Measurements from ENCODE around the gene SMIM33.
A peak's percentile ranks its signal among the peaks of the same experiment; 100 is the strongest.
"Not testable (repeated sequence)": the region's sequence is repeated elsewhere in the genome, so short reads cannot be mapped to it uniquely, and the experiment has no call there.

SMIM33 gene

DNA sequence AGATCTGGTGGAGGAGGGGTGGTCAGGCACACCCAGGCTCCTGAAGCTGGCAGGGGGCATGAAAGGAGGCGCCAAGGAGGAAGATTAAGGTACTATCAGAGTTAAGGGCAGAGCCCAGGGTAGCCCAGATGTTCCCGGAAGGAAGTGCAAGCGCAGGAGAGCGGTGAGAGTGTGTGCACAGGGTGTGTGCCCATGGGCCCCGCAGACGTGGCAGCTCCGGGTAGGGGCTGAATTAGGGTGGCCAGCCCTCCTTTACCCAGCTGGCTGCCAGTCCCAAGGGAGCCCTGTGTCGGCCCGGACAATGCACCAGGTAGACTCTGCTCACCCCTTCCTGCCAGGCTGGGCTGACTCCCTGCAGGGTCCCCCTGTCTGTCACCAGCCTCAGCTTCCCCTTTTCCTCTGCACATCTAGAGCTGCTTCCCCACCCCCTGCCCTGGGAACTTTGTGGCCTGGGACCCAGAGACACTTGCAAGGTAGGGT, at the start of gene SMIM33:
SMIM33 (plus strand) TSS at position 184 of the 480 bp plus-strand sequence; CDS start at position 302, 118 bp downstream.
- no peak for DNase-seq (ENCODE audit: low read depth in 1 of 2, low spot score in 1 of 2)

DNA sequence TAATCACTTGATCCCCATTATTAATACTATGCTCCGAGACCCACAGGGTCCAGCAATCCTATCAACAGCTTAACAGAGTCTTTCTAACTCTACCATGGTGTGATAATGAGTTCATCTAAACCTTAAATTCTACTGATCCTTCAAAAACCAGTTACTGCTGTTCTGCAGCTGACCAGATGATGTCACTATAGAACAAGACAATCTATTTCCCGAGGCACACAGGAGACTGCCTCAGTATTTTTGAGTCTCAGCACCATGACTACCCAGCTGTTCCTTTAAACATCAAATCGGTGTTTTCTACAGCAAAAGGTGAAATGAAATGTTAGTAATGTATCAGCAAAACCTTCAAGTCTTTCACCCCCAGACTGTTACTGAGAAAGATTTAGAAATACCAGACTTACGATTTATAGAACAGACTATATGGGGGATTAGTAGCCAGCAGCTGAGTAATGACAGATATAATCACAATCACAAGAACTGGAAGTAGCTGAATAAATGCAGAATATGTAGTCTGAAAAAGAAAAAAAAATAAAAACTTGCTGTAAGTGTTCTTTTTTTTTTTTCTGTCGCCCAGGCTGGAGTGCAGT, 48.4 kb upstream of the SMIM33 start:
- DNase-seq (ENCODE audit: low read depth in 1 of 2, low spot score in 1 of 2): no peak

DNA sequence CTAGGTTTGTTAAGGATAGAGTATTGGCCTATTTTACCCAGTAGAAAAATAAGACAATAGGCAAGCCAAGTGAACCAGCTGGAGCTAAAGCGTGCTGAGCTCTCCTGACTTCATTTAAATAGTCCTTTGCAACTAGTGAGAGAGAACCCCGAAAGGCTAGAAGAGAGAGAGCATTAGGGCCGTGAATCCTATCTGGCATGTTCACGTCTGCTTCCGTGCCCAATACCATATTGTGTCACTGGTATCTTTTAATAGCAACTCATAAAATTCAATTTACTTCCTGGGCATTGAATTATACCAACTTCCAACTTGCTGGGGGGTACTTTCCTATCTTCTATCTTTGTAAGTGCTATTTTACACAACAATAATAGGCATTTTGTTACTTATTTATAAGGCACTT, 45.3 kb upstream of the SMIM33 start:
- DNase-seq (ENCODE audit: low read depth in 1 of 2, low spot score in 1 of 2): no peak

DNA sequence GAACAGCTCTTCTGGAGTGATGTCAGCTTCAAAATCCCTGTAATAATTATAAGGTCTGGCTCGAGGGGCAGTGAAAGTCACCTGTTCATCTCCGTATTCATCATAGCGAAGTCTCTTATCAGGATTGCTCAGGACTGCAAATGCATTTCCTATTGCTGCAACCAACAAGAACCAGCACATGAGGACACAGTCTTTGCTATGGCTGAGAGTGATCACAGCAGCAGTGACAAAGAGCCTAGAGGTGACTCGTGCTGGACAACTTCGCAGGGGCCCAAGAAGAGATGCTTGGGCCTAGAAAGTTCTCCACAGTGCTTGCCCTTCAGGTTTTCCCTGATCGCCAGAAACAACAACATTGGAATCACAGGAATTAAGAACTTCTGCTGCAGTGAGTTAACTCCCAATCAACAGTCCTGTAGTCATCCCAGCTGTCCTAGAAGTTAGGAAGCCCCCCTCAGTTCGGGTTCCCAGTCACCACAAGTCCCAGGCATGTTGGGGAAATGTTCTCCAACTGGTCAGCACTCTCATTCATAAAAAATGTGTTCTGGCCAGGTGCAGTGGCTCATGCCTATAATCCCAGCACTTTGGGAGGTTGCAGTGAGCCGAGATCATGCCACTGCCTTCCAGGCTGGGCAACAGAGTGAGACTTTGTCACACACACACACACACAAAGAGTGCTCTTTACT, 44.5 kb upstream of the SMIM33 start:
- DNase-seq (ENCODE audit: low read depth in 1 of 2, low spot score in 1 of 2): no peak

DNA sequence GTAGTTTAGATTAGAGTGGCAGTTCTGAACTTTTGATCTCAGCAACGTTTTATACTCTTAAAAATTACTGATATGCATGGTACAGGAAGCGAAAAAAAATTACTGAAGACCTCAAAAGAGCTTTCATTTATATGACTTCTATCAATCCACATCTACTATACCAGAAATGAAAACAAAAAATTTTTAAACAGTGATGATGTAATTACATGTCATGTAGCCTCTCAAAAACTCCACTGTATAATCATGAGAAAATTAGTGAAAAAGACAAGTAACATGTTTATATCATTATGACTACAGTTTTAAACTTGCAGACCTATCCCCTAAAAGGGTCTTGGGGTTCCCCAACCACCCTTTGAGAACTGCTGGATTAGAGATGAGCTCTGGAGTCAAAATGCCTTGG, 40.8 kb upstream of the SMIM33 start:
- no peak for DNase-seq (ENCODE audit: low read depth in 1 of 2, low spot score in 1 of 2)

DNA sequence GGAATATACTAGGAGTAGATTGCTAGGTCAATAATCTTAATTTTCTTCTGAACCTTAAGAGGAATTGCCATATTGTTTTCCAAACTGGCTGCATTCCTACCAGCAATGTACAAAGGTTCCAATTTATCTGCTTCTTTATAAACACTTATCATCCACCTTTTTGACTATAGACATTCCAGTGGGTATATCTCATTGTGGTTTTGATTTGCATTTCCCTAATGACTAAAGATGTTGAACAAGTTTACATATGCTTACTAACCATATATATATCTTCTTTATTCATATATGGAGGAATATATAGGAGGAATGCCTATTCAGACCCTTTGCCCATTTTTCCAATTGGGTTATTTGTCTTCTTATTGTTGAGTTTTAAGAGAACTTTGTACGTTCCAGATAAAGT, 39.1 kb upstream of the SMIM33 start:
- DNase-seq (ENCODE audit: low read depth in 1 of 2, low spot score in 1 of 2): no peak

DNA sequence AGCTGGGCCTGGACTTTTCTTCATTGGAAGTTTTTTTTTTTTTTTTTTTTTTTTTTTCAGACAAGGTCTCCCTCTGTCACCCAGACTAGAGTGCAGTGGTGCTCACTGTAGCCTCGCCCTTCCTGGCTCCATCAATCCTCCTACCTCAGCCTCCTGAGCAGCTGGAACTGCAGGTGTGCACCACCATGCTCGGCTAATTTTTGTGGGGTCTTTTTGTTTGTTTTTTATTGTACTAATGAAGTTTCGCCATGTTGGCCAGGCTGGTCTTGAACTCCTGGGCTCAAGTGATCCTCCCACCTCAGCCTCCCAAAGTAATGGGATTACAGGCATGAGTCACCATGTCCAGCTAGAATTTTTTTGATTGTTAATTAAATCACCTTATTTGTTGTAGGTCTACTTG, 35.1 kb upstream of the SMIM33 start:
- no peak for DNase-seq (ENCODE audit: low read depth in 1 of 2, low spot score in 1 of 2)

DNA sequence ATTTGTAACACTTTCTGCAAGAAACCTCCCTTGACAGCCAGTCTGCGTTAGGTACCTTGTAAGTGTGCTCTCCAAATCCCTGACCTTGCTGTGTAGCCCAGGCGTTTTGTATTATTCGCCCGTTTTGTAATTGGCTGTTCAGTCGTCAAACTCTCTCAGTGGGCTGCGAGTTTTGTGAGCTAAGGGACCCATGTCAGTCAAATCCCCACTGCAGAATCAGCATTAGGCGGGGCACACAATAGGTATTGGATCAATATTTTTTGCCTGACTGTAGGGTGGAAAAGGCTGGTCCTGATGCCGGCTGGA, 32.1 kb upstream of the SMIM33 start:
- no peak for DNase-seq (ENCODE audit: low read depth in 1 of 2, low spot score in 1 of 2)

DNA sequence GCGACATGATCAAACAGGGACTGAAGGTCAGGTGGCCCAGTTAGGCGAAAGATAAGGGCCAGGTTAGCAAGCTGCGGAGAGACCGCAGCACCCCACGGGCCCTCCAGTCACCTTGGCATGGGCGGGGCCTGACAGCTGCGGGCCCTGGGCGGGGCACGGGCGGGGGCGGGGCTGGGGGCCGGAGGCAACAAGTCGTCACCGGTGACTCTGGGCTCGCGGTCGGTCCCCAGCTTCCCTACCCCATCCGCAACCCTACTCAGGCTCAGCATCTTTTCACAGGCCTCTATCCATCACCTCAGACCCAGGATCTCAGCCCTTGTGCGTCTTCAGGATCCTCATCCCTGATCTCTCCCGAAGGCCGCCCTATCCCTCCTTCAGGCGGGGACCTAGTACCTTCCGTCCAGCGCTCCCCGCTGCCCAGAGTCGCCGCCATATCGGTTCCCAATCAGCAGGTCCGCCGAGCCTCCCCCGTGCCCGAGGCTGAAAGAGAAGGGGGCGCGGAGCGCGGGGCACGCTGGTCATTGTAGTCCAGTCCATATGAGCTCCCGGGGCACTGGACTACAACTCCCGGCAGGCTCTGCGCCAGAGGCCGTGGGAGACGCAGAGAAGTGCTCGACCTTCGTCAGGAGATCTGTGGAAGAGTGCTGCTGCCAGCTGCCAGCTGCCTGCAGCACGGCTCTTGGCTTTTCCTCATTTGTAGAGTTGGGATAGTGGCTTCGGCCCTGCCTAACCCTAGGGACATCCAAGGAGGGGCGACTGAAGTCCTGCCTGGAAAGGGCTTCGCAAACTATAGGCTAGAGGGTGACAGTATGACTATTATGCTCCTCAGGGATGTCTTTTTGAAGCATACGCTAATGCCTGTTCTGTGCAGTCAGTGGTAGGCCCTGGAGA, 31.5 kb upstream of the SMIM33 start, which contains the start of gene DNAJC18:
DNAJC18 (minus strand) TSS at position 513 of the 891 bp plus-strand sequence; CDS start at position 433, 80 bp downstream.
- DNase-seq (ENCODE audit: low read depth in 1 of 2, low spot score in 1 of 2): peak; percentile 74 to 88

DNA sequence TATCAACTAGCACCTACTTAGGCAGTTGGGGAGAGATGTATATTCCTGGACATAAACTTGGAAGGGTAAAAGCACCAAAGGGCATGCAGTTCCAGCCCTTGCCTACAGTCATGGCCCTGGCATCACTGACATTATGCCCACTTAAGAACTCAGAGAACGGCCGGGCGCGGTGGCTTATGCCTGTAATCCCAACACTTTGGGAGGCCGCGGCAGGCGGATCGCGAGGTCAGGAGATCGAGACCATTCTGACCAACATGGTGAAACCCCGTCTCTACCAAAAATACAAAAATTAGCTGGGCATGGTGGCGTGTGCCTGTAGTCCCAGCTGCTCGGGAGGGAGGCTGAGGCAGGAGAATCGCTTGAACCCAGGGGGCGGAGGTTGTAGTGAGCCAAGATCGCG, 30.4 kb upstream of the SMIM33 start:
- DNase-seq (ENCODE audit: low read depth in 1 of 2, low spot score in 1 of 2): not testable (repeated sequence)

DNA sequence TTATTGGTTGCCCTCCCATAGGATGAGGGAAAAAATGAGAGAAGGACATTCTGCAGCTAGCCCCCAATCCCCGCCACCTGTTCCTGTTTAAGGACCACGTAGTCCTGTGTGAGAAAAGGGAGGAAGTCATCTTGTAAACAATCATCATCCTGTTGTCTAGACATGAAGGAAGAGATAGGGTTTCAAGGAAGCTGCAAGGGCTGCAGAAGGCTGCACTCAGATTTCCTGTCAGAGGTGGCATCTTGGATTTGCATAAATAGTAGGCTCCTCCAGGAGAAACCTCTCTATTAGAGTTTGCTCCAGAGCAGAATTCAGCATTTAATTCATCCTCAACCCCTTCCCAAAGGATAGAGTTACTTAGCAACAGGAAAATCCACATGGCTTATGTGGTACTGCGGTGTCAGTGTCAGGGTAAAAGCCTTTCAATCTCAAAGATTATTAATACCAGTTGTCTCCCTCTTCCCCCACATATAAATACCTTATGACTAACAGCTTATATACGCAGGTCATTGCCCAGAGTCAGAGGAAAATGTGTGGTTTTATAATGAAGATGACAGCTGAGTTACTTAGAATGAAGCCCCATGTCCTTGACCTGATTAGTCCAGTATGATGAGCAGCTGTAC, 26.9 kb upstream of the SMIM33 start:
- DNase-seq (ENCODE audit: low read depth in 1 of 2, low spot score in 1 of 2): no peak

DNA sequence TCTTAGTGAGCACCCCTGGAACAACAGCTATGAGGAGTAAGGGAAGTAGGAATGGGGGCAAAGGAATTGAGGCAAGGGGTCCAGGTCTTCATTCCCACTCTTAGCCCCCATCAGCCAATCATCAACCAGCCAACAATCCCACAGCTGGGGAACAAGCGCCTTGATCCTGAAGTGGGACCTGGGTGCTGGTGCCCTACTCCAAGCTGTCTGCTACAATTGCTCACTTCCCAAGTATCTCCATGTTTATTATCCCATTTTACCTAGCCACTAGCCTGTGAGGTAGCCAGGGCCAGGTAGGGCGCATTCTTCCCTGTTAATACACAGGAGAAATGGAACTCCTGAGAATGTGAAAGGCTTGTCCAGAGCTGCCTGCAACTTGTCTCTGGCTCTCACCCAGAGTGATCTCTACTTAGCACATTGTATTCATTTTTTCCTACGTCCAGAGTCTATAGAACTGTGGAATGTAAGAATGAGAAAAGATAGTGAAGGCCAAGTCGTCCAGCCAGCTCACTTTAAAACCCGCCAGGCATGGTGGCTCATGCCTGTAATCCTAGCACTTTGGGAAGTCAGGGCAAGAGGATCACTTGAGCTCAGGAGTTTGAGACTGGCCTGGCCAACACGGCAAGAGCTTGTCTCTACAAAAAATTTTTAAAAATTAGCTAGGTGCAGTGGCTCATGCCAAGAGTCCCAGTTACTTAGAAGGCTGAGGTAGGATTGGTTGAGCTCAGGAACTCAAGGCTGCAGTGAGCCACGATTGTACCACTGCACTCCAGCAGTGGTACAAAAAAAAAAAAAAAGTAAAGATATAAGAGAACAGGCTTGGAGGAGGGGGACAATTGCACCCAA, 25.3 kb upstream of the SMIM33 start:
- DNase-seq (ENCODE audit: low read depth in 1 of 2, low spot score in 1 of 2): no peak

DNA sequence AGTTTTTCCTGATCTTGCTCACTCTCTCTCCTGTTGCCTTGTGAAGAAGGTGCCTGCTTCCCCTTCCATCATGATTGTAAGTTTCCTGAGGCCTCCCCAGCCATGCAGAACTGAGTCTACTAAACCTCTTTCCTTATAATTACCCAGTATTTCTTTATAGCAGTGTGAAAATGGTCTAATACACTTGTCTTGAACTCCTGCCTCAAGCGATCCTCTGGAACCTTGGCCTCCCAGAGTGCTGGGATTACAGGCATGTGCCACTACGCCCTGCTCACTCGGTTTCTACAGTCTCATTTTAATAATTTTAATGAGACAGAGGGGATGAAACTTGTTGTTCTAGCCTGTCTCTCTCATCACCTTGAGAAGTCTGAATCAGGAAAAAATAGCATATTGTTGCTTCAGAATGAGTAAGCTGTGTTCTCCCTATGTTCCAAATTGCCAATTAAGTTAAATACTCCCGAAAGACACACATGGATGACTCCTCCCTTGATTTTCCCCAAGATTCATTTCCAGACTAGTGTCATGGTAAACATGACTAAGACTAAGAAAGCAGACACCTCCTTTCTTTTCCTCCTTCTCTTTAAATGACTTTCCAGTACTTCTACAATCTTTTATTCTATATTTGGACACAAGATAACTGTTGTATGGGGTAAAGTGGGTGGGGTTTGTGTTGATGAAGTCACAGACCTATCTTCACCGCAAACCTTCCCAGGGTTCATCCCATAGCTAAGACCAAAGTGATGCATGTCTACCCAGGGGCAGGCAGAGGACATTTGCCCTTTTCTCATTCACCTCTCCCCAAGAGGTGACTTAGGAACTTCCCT, 23.6 kb upstream of the SMIM33 start:
- DNase-seq (ENCODE audit: low read depth in 1 of 2, low spot score in 1 of 2): no peak

DNA sequence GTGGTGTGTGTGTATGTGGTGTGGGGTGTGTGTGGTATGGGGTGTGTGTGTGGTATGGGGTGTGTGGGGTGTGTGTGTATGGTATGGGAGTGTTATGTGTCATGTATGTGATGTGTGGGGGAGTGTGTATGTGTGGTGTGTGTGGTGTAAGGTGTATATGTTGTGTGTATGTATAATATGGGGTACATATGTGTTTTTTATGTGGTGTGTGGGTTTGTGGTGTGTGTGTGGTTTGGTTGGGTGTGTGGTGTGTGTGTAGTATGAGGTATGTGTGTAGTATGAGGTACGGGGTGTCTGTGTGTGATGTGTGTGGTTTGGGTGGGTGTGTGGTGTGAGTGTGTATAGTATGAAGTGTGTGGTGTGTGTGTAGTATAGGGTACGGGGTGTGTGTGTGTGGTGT, 19.6 kb upstream of the SMIM33 start:
- DNase-seq (ENCODE audit: low read depth in 1 of 2, low spot score in 1 of 2): no peak

DNA sequence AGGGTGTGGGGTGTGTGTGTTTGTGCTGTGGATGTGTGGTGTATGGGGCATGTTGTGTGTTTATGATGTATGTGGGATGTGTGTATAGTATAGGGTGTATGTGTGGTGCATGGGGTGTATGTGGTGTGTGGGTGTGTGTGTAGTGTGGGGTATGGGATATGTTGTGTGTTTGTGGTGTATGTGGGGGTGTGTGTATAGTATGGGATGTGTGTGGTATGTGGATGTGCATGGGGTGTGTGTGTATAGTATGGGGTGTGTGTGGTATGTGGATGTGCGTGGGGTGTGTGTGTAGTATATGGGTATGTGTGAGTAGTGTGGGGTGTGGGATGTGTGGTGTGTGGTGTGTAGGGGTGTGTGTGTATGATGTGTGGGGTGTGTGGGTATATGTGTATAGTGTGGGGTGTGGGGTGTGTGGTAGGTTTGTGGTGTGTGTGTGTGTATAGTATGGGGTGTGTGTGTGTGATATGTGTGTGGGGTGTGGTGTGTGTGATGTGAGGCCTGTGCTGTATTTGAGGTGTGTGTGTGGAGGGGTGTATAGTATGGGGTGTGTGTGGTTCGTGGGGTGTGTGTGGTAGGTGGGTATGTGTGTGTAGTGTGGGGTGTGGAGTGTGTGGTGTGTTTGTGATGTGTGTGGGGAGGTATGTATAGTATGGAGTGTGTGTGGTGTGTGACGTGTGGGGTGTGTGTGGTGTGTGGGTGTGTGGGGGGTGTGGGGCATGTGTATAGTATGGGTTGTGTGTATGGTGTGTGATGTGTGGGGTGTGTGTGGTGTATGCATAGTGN, 18.7 kb upstream of the SMIM33 start:
- DNase-seq (ENCODE audit: low read depth in 1 of 2, low spot score in 1 of 2): no peak

DNA sequence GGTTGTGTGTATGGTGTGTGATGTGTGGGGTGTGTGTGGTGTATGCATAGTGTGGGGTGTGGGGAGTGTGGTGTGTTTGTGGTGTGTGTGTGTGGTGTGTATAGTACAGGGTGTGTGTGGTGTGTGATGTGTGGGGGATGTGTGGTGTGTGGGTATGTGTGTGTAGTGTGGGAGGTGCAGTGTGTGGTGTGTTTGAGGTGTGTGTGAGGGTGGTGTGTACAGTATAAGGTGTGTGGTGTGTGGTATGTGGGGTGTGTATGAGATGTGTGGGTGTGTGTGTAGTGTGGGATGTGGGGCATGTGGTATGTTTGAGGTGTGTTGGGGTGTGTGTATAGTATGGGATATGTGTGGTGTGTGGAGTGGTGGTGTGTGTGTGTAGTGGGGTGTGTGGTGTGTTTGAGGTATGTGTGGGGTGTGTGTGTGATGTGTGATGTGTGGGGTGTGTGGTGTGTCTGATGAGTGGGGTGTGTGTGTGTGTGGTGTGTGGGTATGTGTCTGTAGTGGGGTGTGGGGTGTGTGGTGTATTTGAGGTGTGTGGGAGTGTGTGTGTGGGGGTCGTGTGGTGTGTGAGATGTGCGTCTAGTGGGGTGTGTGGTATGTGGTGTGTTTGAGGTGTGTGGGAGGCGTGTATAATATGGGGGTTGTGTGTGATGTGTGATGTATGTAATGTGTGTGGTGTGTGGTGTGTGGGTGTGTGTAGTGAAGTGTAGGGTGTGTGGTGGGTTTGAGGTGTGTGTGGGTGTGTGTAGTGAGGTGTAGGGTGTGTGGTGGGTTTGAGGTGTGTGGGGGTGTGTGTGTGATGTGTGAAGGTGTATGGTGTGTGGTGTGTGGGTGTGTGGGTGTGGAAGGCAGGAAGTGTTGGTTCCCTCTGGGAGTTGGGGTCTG, 16.9 kb upstream of the SMIM33 start:
- no peak for DNase-seq (ENCODE audit: low read depth in 1 of 2, low spot score in 1 of 2)

DNA sequence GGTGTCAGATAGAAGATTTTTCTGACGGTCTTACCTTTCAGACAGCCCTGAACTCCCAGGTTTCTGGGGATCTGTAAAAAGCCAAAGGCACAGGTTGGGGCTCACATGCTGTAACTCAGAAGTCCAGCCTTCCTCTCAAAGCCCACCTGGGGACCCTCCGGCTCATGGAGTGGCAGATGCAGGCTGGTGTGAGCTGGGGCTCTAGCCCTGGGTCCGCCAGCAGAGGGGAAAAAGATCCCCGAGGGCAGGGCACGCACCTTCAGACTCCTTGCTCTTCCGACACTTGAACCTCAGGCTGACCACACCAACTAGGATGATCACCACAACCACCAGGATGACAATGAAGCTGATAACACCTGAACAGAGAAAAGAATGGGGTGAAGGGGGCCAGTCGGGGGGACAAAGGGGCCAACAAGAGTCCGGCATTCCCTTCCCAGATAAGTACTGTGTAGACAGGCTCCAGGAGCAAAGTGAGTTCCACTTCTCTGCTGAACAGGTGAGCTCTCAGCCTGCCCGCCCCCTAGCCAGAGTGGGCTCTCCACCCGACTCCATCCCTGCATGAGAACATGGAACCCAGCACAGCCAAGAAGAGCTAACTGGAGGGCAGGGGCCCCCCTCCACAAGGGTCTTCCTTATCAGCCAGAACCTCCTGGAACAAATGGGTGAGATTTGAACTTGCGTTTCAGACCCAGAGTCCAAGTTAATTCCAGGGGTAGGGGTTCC, 16.1 kb upstream of the SMIM33 start:
- DNase-seq (ENCODE audit: low read depth in 1 of 2, low spot score in 1 of 2): no peak

All from stimulated activated CD4-positive, alpha-beta T cell treated with anti-CD3 and anti-CD28 coated beads, Interleukin-15, amount 100 ng/mL, for 1 hour (primary cell).